Inflammatory macrophage (primary cell): ENCODE data around the gene CKMT2.
A peak's percentile ranks its signal among the peaks of the same experiment; 100 is the strongest.

Source experiments
- DNase-seq, 2 donors: peaks; one replicate each; pipeline ENCODE4 v3.0.0-alpha.2; 2020 to 2022

CKMT2 gene

DNA sequence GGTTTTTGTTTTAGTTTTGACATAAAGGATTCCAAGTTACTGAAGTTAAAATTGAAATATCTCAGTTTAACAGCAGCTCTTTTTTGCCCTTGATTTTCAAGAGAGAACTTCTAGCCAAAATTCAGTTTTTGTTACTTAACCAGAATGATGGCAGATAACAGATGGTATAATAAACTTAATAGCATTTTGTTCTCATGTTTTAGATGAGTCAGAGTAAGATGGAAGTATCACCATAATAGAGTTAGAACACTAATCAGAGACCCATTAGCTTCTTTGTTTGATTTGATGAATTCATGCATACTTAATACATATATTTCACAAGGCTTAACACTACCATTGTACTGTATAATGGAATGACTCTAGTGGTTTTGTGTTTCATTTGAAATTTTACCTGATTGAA is 80.2 kb downstream of the CKMT2 start:
- DNase-seq = no peak

DNA sequence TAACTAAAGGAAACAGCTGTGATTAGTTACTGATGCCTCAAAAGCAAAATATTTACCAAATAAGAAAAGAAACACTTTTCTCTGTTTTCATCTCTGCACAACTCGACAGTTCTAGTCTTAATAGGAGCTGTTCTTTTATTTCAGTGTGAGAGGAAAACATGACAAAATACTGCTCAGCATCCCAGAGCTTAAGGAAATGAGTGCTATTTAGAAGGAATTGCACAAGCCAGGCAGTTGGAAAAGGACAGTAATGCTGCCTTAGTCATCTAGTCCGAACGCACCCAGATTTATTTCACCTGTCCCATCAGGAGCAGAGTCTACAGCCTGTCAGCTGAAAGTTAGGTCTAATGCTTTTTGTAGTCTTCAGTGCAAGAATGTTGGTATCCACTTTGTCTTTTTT is 80.6 kb downstream of the CKMT2 start:
- no peak for DNase-seq

- DNase-seq = peak in 1 of 2 donors; percentile 27
Measured at GRCh38 chr5:81314581-81314980, 81.5 kb downstream of the CKMT2 start.

- peak in 1 of 2 donors; percentile 12 for DNase-seq
Measured at GRCh38 chr5:81315336-81315735, 82.2 kb downstream of the CKMT2 start.

DNA sequence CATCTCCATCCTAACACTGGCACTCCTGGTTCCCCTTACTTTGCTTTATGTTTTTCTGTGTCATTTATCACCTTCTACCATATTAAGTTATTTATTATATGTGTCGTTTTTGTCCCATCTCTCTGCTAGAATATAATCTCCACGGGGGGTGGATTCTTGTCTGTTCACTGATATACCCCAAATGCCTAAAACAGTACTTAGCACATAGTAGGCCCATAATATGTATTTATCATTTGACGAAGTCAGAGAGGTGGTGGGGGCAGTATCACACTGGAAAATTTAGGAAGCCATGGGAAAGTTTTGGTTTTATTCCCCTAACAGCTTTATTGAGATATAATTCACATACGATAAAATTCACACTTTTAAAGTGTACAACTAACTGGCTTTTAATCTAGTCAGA is 82.7 kb downstream of the CKMT2 start:
- DNase-seq = no peak
